Measurements from ENCODE around the gene VWA3B.
"Not testable (repeated sequence)": the region's sequence is repeated elsewhere in the genome, so short reads cannot be mapped to it uniquely, and the experiment has no call there.

VWA3B gene

DNA sequence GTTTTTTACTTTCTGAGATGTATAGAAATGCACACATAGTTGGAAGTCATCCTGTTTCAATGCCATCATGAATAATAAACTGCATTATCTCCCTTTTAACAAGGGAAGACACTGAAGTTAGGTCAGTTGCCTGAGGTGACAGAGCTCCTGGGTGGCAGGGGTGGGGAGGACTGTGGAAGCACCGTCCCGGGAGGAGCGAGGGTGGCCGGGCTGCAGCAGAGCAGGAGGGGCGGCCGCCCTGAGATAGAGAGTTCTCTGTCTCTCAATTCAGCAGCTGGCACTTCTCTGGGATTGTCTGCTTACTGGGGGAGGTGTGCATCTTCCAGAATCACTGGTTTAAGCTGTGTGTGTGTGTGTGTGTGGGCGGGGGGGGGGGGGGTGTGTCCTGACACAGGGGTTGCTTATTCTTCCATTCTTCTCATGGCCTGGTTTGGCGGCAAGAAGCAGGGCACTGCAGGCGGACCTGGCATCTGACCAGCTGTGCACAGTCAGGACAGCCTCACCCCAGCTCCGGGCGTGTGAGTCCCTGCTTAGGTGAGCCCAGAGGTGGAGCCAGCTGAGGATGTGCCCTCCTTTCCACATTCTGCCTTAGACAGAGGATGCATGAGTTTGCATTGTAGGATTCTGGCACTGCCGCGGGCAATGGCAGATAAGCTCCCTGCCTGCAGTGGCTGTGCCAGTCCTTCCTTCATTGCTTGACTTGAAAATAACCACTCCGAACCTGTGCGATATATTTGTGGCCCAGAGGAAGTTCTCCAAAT is 40.4 kb downstream of the VWA3B start:
- in situ Hi-C loops (cut with MboI; ENCODE audit: low pct_unique_long_range_greater_than_20kb, low sequenced_read_pairs) = no loop called here
- DNase-seq = no peak

GRCh38 chr2:98128556-98129109 is 41.7 kb downstream of the VWA3B start:
- no peak for DNase-seq
- in situ Hi-C loops (cut with MboI; ENCODE audit: low pct_unique_long_range_greater_than_20kb, low sequenced_read_pairs) = no loop called here

DNA sequence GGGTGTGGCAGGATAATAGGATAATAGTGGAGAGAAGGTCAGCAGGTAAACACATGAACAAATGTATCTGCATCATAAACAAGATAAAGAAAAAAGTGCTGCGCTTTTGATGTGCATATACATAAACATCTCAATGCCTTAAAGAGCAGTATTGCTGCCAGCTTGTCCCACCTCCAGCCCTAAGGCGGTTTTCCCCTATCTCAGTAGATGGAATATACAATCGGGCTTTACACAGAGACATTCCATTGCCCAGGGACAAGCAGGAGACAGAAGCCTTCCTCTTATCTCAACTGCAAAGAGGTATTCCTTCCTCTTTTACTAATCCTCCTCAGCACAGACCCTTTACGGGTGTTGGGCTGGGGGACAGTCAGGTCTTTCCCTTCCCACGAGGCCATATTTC is 43.1 kb downstream of the VWA3B start:
- in situ Hi-C loops (cut with MboI; ENCODE audit: low pct_unique_long_range_greater_than_20kb, low sequenced_read_pairs); DNase-seq: not testable (repeated sequence)

DNA sequence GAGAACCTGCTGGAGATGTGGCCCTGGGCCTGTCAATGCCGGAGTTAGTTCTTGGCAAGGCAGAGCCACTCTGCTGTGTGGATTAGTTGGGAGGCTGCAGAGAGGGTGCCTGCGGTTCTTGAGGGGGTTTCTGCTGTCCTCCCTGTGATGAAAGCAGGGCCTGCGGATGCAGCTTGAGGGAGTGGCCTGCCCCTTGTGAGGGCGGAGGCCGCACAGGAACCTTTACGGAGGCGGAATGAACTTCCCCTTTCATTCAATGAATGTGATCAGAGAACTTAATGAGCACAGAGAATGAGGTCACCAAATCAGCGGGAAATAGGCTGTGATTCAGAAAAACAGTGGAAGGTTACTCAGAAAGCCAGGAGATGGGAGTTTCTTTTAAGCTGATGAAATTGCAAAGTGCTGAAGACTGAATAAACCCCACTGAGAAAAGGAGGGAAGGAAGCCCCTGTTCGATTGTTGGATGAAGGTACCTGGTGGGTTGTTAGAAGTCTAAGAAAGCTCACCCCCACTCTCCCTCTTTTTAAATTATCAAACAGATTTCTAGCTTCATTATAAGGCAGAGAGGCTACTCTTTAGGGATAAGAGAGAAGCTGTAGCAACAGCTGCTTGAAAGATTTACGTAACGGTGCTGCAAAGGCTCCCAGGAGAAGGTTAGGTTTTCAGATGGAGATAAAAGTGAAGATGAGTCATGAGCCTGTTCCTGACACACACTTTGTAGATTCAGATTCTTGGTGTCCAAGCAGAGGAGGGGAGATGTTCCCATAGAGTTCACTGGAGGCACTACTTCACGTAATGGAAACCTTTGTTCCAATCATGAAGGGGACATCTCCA is 47.4 kb downstream of the VWA3B start:
- peak; percentile 82 for DNase-seq
- in situ Hi-C loops (cut with MboI; ENCODE audit: low pct_unique_long_range_greater_than_20kb, low sequenced_read_pairs) = no loop called here

DNA sequence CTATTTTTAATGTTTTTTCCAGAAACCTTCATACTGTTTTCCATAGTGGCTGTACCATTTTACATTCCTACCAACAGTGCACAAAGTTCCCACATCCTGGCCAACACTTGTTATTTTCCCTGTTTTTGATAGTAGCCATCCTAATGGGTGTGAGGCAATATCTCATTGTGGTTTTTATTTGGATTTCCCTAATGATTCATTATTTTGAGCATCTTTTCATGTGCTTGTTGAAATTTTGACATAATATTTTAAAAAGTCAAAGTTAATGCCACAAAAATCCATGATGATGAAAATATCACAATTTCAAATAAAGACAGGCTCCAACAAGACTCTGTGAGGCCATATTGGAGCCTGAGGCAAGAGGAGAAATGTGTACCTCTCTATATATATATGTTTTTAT is 50.2 kb downstream of the VWA3B start:
- DNase-seq = no peak
- in situ Hi-C loops (cut with MboI; ENCODE audit: low pct_unique_long_range_greater_than_20kb, low sequenced_read_pairs) = no loop called here

GRCh38 chr2:98138978-98139377 is 52.0 kb downstream of the VWA3B start:
- in situ Hi-C loops (cut with MboI; ENCODE audit: low pct_unique_long_range_greater_than_20kb, low sequenced_read_pairs); DNase-seq: not testable (repeated sequence)

GRCh38 chr2:98140210-98140609 is 53.2 kb downstream of the VWA3B start:
- no peak for DNase-seq
- in situ Hi-C loops (cut with MboI; ENCODE audit: low pct_unique_long_range_greater_than_20kb, low sequenced_read_pairs) = no loop called here

DNA sequence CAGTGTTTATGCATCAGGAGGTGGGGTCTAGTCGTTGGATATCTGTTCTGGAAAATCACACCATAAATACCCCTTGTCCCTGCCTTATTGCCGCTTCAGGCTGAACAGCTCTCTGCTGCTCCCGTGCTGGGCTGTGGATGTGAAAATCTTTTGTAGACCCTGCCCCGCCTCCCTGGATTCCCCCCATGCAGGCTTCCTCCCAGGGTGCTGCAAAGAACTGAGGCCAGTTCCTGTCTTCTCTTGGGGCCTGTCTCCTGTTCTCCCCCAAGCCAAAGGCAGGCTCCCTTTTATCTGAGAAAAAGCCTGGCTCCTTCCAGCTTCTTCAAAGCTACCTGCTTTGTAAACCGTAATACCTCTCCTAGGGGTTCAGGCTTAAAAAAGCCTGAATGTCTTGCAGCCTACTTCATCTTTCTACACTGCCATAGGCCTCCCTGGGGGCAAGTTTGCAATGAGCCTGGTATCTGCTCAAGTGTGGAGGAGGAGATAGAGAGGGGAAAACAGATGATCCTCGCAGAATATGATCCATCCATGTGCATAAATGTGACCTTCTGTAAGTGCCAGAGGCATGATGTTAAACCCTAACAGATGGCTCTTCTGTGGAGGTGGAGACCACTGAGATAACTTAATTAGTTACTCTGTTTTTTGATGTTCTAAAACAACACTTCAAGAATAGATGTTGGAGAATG is 55.3 kb downstream of the VWA3B start:
- in situ Hi-C loops (cut with MboI; ENCODE audit: low pct_unique_long_range_greater_than_20kb, low sequenced_read_pairs) = no loop called here
- DNase-seq = no peak

- in situ Hi-C loops (cut with MboI; ENCODE audit: low pct_unique_long_range_greater_than_20kb, low sequenced_read_pairs) = no loop called here
- DNase-seq = no peak
Observed at GRCh38 chr2:98145070-98145469, 58.1 kb downstream of the VWA3B start.

- DNase-seq; in situ Hi-C loops (cut with MboI; ENCODE audit: low pct_unique_long_range_greater_than_20kb, low sequenced_read_pairs): not testable (repeated sequence)
Observed at GRCh38 chr2:98147900-98148299, 60.9 kb downstream of the VWA3B start.

- in situ Hi-C loops (cut with MboI; ENCODE audit: low pct_unique_long_range_greater_than_20kb, low sequenced_read_pairs) = no loop called here
- no peak for DNase-seq
Observed at GRCh38 chr2:98148595-98149332, 61.8 kb downstream of the VWA3B start.

DNA sequence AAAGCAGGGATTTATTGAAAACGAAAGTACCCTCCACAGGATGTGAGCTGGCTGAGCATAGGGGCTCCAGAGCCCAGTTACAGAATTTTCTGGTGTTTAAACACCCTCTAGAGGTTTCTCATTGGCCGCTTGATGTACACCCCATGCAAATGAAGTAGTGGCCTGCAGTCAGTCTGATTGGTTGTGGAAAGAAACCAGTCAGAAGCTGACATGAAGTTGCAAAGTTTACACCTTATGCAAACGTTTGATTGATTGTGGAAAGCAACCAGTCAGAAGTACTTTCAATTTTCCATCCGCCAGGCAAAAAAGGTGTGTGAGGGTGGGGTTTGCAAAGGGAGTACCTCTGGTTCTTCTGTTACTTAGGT is 62.3 kb downstream of the VWA3B start:
- peak; percentile 23 for DNase-seq
- in situ Hi-C loops (cut with MboI; ENCODE audit: low pct_unique_long_range_greater_than_20kb, low sequenced_read_pairs) = no loop called here

- no peak for DNase-seq
- in situ Hi-C loops (cut with MboI; ENCODE audit: low pct_unique_long_range_greater_than_20kb, low sequenced_read_pairs) = no loop called here
Observed at GRCh38 chr2:98153481-98153880, 66.5 kb downstream of the VWA3B start.

DNA sequence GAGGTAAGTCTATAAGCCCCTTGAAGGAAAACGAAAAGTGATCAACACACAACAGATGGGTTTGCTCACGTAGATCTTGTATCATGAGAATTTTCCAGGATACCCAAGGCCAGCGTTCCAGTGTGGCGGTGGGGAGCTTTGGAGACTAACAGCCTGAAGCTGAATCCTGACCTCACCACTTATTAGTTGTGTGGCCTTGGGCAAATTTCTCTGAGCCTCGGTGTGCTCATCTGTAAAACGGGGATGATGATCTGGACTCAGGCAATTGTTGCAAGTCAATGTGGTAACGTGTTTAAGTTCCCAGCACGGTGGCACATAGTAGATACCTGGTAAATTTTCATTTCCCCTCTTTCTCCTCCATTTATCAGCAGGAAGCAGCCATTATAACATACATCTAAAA is 68.3 kb downstream of the VWA3B start:
- in situ Hi-C loops (cut with MboI; ENCODE audit: low pct_unique_long_range_greater_than_20kb, low sequenced_read_pairs) = no loop called here
- no peak for DNase-seq

DNA sequence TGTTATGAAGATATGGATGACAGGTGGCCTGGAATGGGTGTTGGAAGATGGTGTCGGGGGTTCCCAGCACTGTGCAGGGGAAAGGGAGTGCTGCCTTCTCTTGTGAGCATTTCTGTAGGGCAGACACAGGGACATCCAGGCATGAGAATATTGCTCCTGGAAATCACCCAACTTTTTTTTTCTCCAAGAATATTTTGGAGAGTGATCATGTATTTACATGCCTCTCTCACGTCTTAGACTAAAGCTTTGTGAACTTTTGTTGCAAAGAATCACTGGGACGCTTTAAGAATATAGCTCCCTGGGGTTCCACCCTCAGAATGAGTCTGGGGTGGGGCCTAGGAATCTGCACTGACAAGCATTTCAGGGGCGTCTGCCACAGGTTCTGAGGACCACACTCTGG is 68.7 kb downstream of the VWA3B start:
- no peak for DNase-seq
- in situ Hi-C loops (cut with MboI; ENCODE audit: low pct_unique_long_range_greater_than_20kb, low sequenced_read_pairs) = no loop called here

DNA sequence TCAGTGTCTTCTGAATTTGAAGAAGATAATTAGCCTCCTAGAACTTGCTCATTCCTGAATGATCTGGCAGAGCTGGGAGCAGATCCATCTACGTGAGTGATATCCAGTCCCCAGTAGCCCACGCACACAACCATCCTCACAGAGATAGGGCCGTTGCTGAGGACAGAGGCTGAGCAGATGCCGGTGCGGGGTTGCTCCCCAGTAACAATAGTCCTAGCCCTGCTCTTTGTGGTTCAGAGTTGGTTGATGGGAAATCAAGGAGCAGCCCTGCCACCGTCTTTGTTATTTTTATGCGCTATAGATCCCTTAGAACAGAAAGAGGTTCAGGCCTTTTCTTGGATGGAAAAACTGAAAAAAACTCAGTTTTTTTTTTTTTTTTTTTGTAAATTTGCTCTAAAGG is 69.3 kb downstream of the VWA3B start:
- in situ Hi-C loops (cut with MboI; ENCODE audit: low pct_unique_long_range_greater_than_20kb, low sequenced_read_pairs) = no loop called here
- DNase-seq = no peak

GRCh38 chr2:98157557-98157956 is 70.6 kb downstream of the VWA3B start:
- in situ Hi-C loops (cut with MboI; ENCODE audit: low pct_unique_long_range_greater_than_20kb, low sequenced_read_pairs) = no loop called here
- DNase-seq = no peak

DNA sequence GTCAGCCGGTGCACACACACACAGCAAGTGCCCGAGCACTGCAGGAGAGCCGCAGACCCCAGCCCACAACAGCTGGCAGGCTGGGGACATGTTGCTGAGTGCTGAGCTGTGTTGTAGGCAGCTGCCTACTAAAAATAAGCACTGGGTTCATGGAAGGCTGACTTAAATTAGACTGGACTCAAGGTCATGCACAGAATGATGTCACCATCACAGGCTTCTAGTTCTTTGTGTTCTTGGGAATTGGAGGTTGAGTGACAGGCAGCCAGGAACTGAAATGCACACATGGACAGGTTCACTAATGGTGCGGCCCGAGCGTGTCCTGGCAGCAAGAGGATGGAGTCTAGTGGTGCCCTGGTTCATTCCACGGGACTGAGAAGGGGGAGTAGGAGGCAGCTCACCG is 71.3 kb downstream of the VWA3B start:
- DNase-seq = no peak
- in situ Hi-C loops (cut with MboI; ENCODE audit: low pct_unique_long_range_greater_than_20kb, low sequenced_read_pairs) = no loop called here

DNA sequence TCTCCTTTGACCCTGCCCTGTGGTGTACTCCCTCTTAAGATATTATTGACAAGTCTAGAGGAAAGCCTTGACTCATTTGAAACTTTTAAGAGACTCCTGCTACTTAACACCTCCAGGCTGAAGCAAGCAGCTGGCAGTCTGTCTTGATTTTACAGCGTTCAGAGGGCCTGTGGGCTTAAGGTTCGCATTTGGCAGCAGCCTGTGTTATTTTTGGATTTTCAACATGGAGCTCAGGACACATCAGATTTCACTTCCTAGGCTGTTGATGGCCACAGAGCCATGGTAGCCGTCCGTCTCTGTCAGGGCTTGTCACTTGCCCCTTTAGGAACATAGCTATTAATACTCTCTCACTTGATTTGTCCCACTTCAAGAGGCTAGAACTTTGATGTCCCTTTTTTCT is 73.6 kb downstream of the VWA3B start:
- in situ Hi-C loops (cut with MboI; ENCODE audit: low pct_unique_long_range_greater_than_20kb, low sequenced_read_pairs) = no loop called here
- no peak for DNase-seq
